Mononuclear cell (primary cell): ENCODE results near the gene NHSL2. TPM values are rescaled to one million over a fixed set of nuclear protein-coding genes. Genes with fewer than 3 reads are reported as not detected.

ENCODE experiments used
- H3K27me3 ChIP-seq: 2 replicates; pipeline ENCODE4 v1.6.0; 2011; ENCODE audit warnings: low read length, control low read depth; ENCODE audit not compliant: insufficient read depth
- H3K4me1 ChIP-seq: 2 replicates; pipeline ENCODE4 v1.5.1; 2011; ENCODE audit warnings: mild to moderate bottlenecking, low read length, control low read depth; ENCODE audit not compliant: insufficient read depth
- H3K4me3 ChIP-seq: 2 replicates; pipeline ENCODE4 v1.5.1; 2011; ENCODE audit warnings: mild to moderate bottlenecking, low read length, moderate library complexity
- H3K9me3 ChIP-seq: 2 replicates; pipeline ENCODE4 v1.5.1; 2011; ENCODE audit warnings: low read depth, mild to moderate bottlenecking, control low read depth, low read length
- total RNA-seq: library from RNA; depleted of rRNA; stranded (reverse); fragments of >200 nt; gene quantifications from one replicate; pipeline ENCODE4 v1.2.3, GENCODE V29; 2012

Gene NHSL2
- total RNA-seq, 1 donor, result 1.3 TPM

- Histone ChIP-seq H3K27me3 (no peaks in the 10 kb centered on the region), H3K9me3 (no peaks in the 10 kb centered on the region), H3K4me3 (no peak overlapping the region), H3K4me1 (no peaks in the 10 kb centered on the region)
Measured at GRCh38 chrX:72027914-72028307, 117.3 kb downstream of the NHSL2 start.

DNA sequence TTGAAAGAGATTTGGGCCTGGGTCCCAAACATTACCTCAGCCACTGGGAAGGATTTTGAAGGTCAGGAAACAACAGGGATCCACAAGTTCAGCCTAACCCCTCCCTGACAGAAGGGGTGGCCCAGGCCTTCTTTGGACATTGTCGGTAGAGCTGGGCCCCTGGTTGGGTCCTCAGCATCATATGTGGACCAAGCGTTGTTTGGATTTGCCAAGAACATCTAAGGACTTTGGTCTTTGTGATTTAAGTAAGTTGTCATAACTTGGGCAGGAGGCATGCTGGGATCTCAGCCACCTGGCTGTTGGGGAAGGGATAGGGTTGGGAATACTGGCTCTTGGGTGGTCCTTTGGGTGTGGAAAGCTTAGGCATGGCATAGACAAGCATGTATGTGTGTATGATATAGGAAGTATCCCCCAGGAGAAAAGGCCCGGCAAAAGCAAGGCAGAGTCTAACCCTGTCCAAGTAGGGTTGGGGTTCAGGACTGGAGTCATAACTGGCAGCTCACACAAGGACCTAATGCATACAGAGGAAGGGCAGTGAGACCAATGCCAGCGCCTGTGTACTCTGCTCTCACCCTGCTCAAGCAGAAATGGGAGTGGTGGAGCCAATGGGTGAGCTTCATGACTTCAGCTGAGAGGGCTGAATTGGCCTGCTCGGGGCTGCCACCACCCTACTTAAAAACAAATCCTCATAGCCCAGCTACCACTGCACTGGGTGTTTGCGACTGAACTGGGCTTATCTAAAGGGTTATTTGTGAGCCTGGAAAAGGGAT is 118.2 kb downstream of the NHSL2 start:
- no peaks in the 10 kb centered on the region for H3K9me3 ChIP-seq
- no peaks in the 10 kb centered on the region for H3K27me3 ChIP-seq
- no peaks in the 10 kb centered on the region for H3K4me1 ChIP-seq
- H3K4me3 ChIP-seq, result no peak overlapping the region

DNA sequence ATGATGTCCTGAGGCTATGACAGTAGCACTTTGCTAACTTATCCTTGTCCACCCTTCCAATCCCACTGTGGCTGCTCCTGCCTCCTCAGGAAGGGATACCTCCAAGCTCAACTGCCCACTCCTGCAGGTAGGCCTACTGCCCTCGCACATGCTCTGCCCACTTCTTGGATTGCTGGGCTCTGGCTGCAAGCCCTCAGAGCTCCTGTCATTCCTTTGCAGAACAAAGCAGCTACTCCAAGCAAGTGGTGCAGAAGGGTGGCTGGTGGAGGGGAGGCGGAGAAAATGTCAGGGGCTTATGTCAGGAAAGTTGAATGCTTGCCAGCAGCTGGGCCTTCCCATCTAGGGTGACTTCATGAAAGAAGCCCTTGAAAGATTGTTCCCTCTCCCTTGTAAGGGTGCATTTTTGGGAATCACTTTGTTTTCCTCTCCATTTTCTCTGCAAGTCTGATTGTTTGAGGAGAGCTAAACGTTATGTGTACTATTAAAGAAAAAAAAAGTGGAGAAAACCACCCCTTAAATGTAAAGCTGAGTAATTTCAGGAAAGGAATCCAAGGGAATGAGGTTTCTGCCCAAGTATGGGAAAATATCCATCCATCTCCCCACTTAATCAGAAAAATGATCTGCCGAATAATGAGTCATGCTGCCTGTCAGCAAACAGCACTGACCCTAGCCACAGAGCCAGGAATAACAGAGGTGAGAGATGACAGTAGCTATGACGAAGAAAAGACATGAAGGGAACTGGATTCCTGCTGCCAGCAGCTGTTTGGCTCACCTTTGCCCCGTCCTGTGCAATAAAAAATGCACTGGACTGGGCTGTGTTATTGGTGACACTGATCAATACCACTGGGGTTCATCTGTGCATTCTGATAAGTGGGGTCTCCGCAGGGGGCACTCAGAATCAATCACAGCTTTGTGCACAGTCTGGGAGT is 119.1 kb downstream of the NHSL2 start:
- Histone ChIP-seq H3K27me3 (no peaks in the 10 kb centered on the region), H3K4me1 (no peaks in the 10 kb centered on the region), H3K4me3 (no peak overlapping the region), H3K9me3 (no peaks in the 10 kb centered on the region)

- no peak overlapping the region for H3K4me3 ChIP-seq
- H3K4me1 ChIP-seq, result no peaks in the 10 kb centered on the region
- no peaks in the 10 kb centered on the region for H3K27me3 ChIP-seq
- no peaks in the 10 kb centered on the region for H3K9me3 ChIP-seq
Measured at GRCh38 chrX:72030431-72030830, 119.8 kb downstream of the NHSL2 start.

DNA sequence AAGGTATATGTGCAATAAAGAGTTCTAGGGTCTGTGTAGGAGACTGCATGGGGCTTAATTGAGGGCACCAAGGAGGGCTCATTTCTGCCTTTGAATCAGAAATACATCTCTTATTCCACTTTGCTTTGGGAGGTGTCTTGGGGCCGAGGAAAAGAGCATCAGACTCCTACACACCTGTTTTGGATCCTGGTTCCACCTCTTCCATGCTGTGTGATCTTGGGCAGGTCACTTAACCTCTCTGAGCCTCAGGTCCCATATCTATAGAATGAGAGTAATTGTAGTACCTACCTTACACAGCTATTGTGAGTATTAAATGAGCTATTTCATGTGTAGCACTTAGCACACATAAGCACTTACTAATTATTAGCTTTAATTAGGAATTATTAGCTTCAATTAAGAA is 120.5 kb downstream of the NHSL2 start:
- Histone ChIP-seq H3K4me3 (no peak overlapping the region), H3K4me1 (no peaks in the 10 kb centered on the region), H3K27me3 (no peaks in the 10 kb centered on the region), H3K9me3 (no peaks in the 10 kb centered on the region)

GRCh38 chrX:72031634-72032033 is 121.0 kb downstream of the NHSL2 start:
- Histone ChIP-seq H3K9me3 (no peaks in the 10 kb centered on the region), H3K27me3 (no peaks in the 10 kb centered on the region), H3K4me3 (no peak overlapping the region), H3K4me1 (no peaks in the 10 kb centered on the region)

DNA sequence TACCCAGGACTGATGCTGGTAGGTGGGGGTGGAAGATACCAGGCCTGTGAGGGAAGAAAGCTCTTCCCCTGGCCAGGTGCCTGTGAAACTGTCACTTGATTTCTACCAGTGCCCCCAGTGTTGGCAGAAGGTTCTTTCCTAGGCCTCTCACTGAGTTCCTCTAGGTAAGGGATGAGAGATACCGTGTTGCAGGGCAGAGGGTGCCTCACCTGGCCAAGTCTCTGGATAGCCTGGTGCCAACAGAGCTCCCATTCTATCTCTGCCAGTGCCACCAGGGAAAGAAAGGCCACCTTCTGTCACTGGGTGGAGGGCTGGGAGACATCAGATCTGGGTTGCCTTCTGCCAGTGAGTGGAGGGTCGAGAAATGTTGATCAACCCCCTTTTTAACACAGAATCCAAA is 127.0 kb downstream of the NHSL2 start:
- Histone ChIP-seq H3K4me3 (no peak overlapping the region), H3K27me3 (no peaks in the 10 kb centered on the region), H3K4me1 (peaks cover 6% of the 10 kb centered on the region), H3K9me3 (no peaks in the 10 kb centered on the region)

DNA sequence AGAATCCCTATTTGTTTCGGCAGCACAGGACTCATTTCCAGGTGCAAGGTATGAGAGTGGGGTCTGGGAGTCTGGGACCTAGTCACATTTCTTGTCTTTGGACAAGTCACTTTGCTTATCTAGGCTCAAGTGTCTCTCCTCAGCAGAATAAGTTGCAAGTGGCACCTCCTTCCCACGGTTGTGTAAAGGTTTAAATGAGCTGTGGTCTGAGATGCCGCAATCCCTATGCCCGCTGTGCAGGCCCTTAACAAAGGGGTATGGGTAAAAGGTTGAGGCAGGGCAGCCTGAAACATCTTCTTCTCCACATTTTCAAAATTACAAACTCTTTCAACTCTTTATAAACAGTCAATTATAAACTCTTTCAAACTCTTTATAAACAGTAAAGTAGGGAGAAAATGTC is 127.4 kb downstream of the NHSL2 start:
- Histone ChIP-seq H3K4me3 (no peak overlapping the region), H3K4me1 (peaks cover 10% of the 10 kb centered on the region), H3K27me3 (no peaks in the 10 kb centered on the region), H3K9me3 (no peaks in the 10 kb centered on the region)

DNA sequence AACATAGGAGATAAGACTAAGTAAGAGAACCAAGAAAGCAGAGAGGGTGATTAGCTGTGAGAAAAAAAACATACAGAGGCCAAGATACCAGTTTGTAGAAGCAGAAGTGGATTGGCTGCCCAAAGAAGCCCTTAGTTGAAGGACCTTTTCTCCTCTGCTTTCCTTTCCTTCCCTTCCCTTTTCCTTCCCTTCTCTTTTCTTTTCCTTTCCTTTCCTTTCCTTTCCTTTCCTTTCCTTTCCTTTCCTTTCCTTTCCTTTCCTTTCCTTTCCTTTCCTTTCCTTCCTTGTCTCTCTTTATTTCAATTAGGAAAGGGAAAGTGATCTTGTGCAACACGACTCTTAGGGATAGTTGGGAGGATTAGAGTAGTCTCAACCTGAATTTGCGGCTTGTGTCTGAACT is 128.2 kb downstream of the NHSL2 start:
- Histone ChIP-seq H3K9me3 (no peaks in the 10 kb centered on the region), H3K4me1 (peaks cover 10% of the 10 kb centered on the region), H3K4me3 (no peak overlapping the region), H3K27me3 (no peaks in the 10 kb centered on the region)

GRCh38 chrX:72040506-72040905 is 129.9 kb downstream of the NHSL2 start:
- peaks cover 11% of the 10 kb centered on the region for H3K4me1 ChIP-seq
- H3K9me3 ChIP-seq, result no peaks in the 10 kb centered on the region
- no peak overlapping the region for H3K4me3 ChIP-seq
- no peaks in the 10 kb centered on the region for H3K27me3 ChIP-seq

- Histone ChIP-seq H3K4me1 (peaks cover 18% of the 10 kb centered on the region), H3K9me3 (no peaks in the 10 kb centered on the region), H3K4me3 (no peak overlapping the region), H3K27me3 (no peaks in the 10 kb centered on the region)
Measured at GRCh38 chrX:72041176-72041575, 130.5 kb downstream of the NHSL2 start.

GRCh38 chrX:72041871-72042851 is 131.5 kb downstream of the NHSL2 start:
- Histone ChIP-seq H3K4me3 (no peak overlapping the region), H3K27me3 (no peaks in the 10 kb centered on the region), H3K9me3 (no peaks in the 10 kb centered on the region), H3K4me1 (peaks cover 23% of the 10 kb centered on the region)

- no peaks in the 10 kb centered on the region for H3K27me3 ChIP-seq
- H3K4me3 ChIP-seq, result no peak overlapping the region
- H3K9me3 ChIP-seq, result no peaks in the 10 kb centered on the region
- peaks cover 23% of the 10 kb centered on the region for H3K4me1 ChIP-seq
Measured at GRCh38 chrX:72042852-72043248, 132.2 kb downstream of the NHSL2 start.

DNA sequence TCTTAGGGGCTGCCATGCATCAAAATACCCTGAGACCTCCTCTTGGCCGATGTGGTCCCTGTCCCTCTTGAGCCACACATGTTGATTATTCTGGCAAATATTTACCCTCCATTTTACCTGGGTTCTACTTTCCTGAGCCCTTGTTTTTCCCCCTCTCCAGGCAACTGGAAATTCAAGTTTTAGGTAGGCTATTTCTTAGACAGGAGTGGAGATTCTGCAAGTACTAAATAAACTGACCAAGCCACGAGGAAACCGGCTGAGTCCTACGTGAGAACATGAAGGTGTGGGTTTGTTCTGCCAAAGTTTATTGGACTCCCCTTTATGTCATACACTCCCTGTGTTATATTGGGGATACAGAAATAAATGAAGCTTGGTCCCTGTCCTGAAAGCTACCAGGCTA is 133.0 kb downstream of the NHSL2 start:
- Histone ChIP-seq H3K9me3 (no peaks in the 10 kb centered on the region), H3K27me3 (no peaks in the 10 kb centered on the region), H3K4me3 (no peak overlapping the region), H3K4me1 (peaks cover 29% of the 10 kb centered on the region)

DNA sequence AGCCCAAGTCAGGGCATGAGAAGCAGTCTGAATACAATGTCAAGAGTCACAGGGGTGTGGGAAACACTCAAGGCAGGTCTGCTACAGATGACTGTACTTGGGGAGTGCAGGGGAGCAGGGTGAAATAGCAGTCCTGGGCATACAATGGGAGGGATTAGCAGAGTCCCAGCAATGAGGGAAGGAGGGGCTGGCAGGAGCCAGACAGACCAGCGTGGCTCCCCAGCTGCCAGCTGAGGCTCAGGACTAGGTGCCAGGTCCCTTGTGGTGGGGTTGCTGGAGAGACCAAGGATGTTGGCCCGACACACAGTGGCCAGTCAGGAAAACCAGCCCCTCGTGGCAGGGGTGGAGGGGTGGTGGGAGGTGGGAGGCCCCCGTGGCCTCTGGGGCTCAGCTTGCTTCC is 134.5 kb downstream of the NHSL2 start:
- Histone ChIP-seq H3K4me3 (no peak overlapping the region), H3K9me3 (no peaks in the 10 kb centered on the region), H3K27me3 (no peaks in the 10 kb centered on the region), H3K4me1 (peaks cover 42% of the 10 kb centered on the region)
